ENCODE measurements around the gene DEPDC7.
"Not testable (repeated sequence)": the region's sequence is repeated elsewhere in the genome, so short reads cannot be mapped to it uniquely, and the experiment has no call there.

DEPDC7 gene

DNA sequence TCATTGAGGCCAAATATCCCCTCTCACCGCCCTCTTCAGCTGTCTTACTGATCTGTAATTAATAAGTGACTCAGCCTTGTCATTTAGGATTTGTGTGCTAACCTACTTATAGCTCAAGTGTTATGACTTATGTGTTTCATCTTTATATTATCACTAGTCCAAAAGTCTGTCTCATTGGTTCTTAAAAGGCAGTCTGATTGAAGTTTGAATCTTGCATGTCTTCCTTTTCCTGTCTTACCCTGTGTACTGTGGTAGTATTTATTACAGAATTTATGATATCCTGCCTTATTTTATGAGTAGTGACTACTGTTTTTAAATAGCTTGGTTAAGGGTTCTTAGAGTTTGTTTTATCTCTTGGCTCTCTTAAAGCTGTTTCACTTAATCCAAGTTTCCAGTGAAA lies 6.3 kb downstream of the DEPDC7 start:
- no peak for DNase-seq (ENCODE audit: low read depth in 4 of 4, low spot score in 1 of 4)

DNA sequence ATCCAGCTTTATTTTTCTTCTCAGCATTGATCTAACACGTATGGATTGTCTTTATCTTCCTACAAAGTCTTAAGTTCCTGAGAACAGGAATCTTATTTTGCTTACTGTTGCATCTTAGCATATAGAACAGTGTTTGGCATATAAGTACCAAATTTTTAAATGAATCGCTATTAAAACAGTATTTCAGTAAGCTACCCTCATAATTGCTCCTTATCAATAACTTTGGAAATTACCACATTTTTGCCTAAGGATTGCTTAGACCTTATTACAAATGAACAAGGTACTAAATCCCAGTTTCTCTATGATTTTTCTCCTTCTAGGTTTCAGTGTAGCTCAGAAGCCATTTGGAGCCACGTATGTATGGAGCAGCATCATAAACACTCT lies 9.7 kb downstream of the DEPDC7 start:
- no peak for DNase-seq (ENCODE audit: low read depth in 4 of 4, low spot score in 1 of 4)

GRCh38 chr11:33027233-33027632 lies 11.6 kb downstream of the DEPDC7 start:
- DNase-seq (ENCODE audit: low read depth in 4 of 4, low spot score in 1 of 4) = no peak

DNA sequence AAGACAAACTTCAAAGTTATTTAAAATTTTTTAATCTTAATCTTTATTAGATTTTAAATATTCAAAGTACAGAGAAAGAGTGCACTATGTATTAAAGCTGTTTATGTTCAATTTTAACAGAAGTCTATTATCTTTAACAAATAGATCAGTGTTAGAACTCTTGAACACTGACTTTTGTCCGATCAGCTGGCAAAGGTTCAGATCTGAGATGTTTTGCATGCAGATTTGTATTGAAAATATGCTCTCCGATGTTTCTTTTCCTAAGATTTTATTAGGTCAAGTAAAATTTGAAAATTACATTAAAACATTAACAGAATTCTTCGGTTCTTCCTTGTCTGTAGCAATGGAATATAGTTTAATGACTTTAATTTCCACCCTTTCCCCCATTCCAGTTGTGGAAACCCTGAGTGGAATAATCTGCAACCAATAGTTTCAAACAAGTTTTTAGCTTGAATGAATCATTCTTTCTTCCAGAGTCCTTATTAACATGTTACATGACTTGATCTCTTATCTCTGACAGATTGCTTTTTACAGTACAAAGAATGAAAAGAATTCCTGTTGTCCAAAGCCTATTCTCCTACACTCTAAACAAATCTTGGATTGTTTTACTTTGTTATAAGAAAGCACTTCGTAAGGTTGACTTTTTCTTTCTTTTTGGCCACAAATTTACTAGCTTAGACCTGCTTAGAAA lies 12.3 kb downstream of the DEPDC7 start:
- no peak for DNase-seq (ENCODE audit: low read depth in 4 of 4, low spot score in 1 of 4)

GRCh38 chr11:33028537-33028914 lies 12.8 kb downstream of the DEPDC7 start:
- DNase-seq (ENCODE audit: low read depth in 4 of 4, low spot score in 1 of 4) = no peak

DNA sequence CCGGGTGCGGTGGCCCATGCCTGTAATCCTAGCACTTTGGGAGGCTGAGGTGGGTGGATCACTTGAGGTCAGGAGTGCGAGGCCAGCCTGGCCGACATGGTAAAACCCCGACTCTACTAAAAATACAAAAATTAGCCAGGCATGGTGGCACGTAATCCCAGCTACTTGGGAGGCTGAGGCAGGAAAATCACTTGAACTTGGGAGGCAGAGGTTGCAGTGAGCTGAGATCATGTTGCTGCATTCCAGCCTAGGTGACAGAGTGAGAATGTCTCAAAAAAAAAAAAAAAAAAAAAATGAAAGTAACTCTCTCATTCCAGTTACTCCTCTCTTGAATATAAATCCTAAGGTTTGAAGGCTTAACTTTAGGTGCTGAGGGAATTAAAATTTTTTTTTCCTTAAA lies 13.5 kb downstream of the DEPDC7 start:
- DNase-seq (ENCODE audit: low read depth in 4 of 4, low spot score in 1 of 4) = not testable (repeated sequence)

DNA sequence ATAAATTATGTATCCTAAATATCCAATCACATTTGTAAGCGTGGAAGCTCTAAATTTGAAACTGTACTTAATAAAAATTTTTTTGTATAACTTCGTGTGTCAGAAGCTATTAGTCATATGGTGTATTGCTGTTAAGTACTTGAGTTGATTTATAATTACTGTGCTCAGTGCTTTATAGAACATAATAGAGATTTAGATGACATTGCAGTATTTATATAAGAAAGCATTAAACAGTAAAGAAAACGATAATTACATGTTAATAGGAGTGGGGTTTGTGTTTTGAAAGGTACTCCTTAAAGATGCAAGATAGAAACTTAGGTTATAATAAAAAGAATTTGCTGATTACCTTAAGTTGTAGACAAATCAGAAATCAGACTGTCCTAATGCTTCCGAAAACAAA lies 17.8 kb downstream of the DEPDC7 start:
- DNase-seq (ENCODE audit: low read depth in 4 of 4, low spot score in 1 of 4) = no peak

DNA sequence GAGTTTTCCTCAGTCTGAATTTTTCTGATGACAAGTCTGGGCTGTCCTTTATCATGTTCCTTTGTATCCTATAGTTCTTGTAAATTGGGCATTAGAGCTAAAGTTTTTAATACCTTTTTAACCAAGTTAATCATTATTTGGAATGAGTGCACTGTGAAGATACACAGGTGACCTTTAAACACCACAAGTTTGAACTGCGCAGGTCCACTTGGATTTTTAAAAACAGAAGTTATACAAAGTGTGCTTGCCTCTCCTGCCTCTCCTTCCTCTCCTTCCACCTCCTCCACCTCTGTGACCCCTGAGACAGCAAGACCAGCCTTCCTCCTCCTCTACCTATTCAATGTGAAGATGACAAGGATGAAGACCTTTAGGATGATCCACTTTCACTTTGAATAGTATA lies 19.3 kb downstream of the DEPDC7 start:
- DNase-seq (ENCODE audit: low read depth in 4 of 4, low spot score in 1 of 4) = no peak

DNA sequence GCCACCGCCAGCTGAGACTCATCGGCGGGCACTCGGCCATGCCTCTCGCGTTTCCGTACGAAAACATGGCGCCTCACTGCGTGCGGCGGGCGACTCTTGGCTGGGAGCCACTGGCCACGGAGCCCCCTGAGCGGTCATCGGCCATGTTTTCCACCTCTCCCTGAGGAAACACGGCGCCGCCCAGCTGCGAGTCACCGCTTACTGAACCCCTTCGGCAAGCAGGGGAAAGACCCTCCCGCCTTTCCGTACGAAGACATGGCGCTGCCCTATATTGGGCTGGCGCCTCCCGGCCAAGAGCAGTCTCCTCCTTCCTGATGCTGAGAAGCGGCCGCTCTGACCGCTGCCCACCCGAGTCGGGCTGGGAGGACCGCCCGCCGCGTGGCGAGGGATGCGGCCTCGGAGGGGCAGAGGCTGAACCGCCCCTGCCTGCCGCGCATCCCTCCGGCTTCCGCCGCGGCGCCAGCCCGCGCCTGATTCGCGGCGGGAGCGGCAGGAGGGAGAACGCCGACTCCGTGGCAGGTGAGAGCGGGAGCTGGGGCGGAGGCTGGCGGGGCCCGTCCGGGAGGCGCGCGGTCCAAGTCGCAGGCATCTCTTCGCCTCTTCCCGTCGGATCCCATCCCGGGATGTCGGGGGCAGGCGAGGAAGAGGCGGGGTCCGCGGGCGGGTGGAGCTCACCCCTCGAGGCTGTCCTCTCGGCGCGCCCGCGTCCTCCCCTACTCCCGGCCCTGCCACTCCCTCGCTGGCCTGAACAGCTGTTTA lies 23.8 kb downstream of the DEPDC7 start, which contains the start of gene TCP11L1:
TSS of gene TCP11L1 (plus strand) at position 299 of the 759 bp plus-strand sequence. CDS start 4,202 bp downstream, outside the sequence.
- DNase-seq (ENCODE audit: low read depth in 4 of 4, low spot score in 1 of 4) = peak; percentile 54 to 76 (median 66)

- DNase-seq (ENCODE audit: low read depth in 4 of 4, low spot score in 1 of 4) = peak in 1 of 4 experiments; percentile 34
Observed at GRCh38 chr11:33040033-33040861, 24.6 kb downstream of the DEPDC7 start.

GRCh38 chr11:33040862-33041453 lies 25.3 kb downstream of the DEPDC7 start:
- DNase-seq (ENCODE audit: low read depth in 4 of 4, low spot score in 1 of 4) = no peak

DNA sequence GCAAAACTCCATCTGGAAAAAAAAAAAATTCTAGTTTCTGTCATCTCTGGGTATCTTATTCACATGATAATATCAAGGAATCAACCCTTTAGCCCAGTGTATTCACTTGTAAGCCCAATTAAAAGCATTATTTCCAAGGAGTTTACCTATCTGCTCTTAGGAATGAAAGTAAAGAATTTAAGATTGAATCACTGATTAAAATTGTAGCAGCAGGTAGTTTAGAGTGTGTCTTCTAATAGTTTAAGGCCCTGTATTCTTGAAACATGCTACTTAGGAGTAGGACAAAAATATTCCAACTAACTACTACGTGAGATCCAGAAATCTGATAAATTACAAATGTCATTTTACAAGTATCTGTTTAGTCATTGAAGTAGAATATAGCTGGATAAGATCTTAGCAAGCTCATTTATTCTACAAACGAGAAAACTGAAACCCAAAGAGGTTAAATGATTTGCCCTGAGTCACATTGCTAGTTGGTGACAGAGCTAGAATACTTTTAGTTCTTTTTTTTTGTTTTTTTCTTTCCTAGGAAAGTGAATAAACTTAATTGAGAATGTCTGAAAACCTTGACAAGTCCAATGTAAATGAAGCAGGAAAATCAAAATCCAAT lies 27.6 kb downstream of the DEPDC7 start:
- no peak for DNase-seq (ENCODE audit: low read depth in 4 of 4, low spot score in 1 of 4)

GRCh38 chr11:33044285-33044756 lies 28.6 kb downstream of the DEPDC7 start:
- no peak for DNase-seq (ENCODE audit: low read depth in 4 of 4, low spot score in 1 of 4)

DNA sequence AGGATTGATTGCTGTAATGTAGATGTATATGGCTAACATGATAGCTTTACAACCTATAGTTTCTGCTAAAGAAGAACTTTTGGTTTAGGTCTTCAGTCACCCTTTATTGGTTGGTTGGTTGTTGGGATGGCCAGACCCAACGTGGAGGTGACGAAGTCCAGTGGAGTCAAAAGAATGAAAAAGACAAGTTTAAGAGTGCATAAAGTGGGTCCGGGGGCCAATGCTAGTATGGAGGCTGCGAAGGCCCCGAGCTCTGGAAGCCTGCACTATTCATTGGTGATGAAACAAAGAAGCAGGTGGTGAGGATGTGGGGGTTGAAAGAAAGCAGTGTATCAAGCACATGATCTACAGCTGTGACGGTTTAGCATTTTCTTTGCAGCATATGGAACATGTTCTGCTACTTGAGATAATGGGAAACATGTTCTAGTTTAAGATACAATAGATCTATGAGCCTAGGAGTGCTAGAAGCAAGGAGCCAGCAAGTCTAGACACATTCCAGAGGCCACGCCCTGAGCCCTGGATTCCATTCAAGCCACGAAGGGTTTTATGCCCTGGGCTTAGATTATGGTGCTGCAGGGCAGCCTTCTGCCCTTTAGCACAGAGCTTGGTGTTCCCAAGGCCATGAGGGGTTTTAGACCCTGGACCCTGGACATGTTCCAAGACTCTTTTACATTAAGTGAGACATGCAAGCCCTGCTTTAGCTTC lies 30.0 kb downstream of the DEPDC7 start:
- no peak for DNase-seq (ENCODE audit: low read depth in 4 of 4, low spot score in 1 of 4)

DNA sequence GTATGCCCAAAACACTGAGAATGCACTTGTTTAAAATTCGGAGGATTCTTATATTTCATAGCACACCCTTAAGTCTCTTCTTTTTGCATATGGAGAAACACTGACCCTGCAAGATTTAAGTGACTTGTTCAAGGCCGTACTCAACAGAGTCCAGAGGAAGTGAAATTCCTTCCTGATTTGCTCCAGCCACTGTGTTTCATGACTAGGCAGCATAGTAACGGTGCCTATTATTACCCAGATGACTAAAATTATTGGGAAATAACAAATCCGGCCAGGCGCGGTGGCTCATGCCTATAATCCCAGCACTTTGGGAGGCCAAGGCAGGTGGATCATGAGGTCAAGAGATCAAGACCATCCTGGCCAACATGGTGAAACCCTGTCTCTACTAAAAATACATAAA lies 33.0 kb downstream of the DEPDC7 start:
- DNase-seq (ENCODE audit: low read depth in 4 of 4, low spot score in 1 of 4) = not testable (repeated sequence)

DNA sequence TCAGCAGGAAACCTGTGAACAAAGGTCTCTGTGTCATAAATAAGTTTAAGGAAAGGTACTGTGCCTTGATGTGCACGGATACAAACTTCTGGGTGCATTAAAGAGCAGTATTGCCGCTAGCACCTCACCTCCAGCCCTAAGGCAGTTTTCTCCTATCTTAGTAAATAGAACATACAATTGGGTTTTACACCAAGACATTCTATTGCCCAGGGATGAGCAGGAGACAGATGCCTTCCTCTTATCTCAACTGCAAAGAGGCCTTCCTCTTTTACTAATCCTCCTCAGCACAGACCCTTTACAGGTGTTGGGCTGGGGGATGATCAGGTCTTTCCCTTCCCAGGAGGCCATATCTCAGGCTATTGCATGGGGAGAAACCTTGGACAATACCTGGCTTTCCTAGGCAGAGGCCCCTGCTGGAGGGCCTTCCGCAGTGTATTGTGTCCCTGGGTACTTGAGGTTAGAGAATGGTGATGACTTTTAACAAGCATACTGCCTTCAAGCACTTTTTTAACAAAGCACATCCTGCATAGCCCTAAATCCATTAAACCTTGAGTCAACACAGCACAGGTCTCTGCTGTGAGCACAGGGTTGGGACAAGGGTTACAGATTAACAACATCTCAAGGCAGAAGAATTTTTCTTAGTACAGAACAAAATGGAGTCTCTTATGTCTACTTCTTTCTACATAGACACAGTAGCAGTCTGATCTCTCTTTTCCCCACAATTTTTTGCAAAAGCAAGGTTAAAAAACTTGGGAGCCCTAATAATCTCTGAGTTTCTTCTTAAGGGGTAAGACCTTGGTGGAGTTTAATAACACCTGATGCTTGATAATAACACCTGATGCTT lies 34.1 kb downstream of the DEPDC7 start:
- DNase-seq (ENCODE audit: low read depth in 4 of 4, low spot score in 1 of 4) = not testable (repeated sequence)

- DNase-seq (ENCODE audit: low read depth in 4 of 4, low spot score in 1 of 4) = no peak
Observed at GRCh38 chr11:33052231-33052630, 36.6 kb downstream of the DEPDC7 start.

- no peak for DNase-seq (ENCODE audit: low read depth in 4 of 4, low spot score in 1 of 4)
Observed at GRCh38 chr11:33055375-33055774, 39.7 kb downstream of the DEPDC7 start.

DNA sequence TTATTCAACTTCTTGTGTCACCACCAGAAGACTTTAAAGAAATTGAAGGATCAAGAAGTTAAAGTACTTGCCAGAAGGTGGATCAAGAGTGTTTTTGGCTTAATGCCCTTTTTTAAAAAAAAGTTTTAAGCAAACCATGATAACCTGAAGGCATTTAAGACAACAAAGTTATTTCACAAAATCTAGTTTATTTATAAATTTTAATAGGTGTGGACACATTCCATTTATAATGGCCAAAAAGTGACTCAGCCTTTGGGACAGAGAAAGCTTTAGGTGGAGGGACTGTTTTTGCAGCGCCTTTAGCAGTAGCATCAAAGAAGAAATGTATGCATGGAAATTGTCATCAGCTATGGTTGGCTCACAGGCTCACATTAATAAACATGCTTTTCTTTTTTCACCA lies 41.6 kb downstream of the DEPDC7 start:
- DNase-seq (ENCODE audit: low read depth in 4 of 4, low spot score in 1 of 4) = no peak
